Activated T-cell treated with anti-CD3 and anti-CD28 coated beads, Interleukin-2, amount 50 U/mL, for 72 hours (primary cell): Measurements from ENCODE around the gene SYNE4. TPM values are rescaled to one million over a fixed set of nuclear protein-coding genes. Genes with fewer than 3 reads are reported as not detected.
"Not testable (repeated sequence)": the region's sequence is repeated elsewhere in the genome, so short reads cannot be mapped to it uniquely, and the experiment has no call there.

ENCODE experiments used
- ATAC-seq, 2 donors: fragments of 150-1000 bp; cut with Tn5 transposase; replicated peaks in 1 of 2; 2 replicates each; pipeline ENCODE4 v1.10.0; 2021; ENCODE audit warnings: moderate library complexity in 2 of 2, mild to moderate bottlenecking in 1 of 2
- DNase-seq, 2 donors: peaks; one replicate each; pipeline ENCODE4 v3.0.0; 2021 to 2022; ENCODE audit warnings: mixed read lengths in 1 of 2
- H3K27ac Mint-ChIP-seq: one replicate; pipeline ENCODE4 v1.8.0; 2022; ENCODE audit warnings: mild to moderate bottlenecking, moderate library complexity, mixed read lengths
- H3K27me3 Mint-ChIP-seq: one replicate; pipeline ENCODE4 v1.8.0; 2022; ENCODE audit warnings: low read depth, mixed read lengths
- H3K36me3 Mint-ChIP-seq, 2 donors: one replicate each; pipeline ENCODE4 v1.8.0; 2022; ENCODE audit warnings: mixed read lengths in 2 of 2, mild to moderate bottlenecking in 1 of 2; ENCODE audit not compliant: insufficient read depth in 2 of 2
- H3K4me1 Mint-ChIP-seq: one replicate; pipeline ENCODE4 v1.8.0; 2022; ENCODE audit warnings: low read depth, mixed read lengths
- H3K4me3 Mint-ChIP-seq, 2 donors: one replicate each; pipeline ENCODE4 v1.8.0; 2022; ENCODE audit warnings: mild to moderate bottlenecking in 2 of 2, mixed read lengths in 2 of 2, moderate library complexity in 2 of 2
- H3K9me3 Mint-ChIP-seq, 2 donors: one replicate each; pipeline ENCODE4 v1.8.0; 2022; ENCODE audit warnings: mixed read lengths in 2 of 2
- total RNA-seq, 2 donors: library from RNA; stranded (reverse); gene quantifications; one replicate each; pipeline ENCODE4 v1.2.3, GENCODE V29; 2022

Gene SYNE4, protein sequence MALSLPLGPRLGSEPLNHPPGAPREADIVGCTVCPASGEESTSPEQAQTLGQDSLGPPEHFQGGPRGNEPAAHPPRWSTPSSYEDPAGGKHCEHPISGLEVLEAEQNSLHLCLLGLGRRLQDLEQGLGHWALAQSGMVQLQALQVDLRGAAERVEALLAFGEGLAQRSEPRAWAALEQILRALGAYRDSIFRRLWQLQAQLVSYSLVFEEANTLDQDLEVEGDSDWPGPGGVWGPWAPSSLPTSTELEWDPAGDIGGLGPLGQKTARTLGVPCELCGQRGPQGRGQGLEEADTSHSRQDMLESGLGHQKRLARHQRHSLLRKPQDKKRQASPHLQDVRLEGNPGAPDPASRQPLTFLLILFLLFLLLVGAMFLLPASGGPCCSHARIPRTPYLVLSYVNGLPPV
- 1 to 10 TPM; 3.3 to 4.8 TPM for total RNA-seq

DNA sequence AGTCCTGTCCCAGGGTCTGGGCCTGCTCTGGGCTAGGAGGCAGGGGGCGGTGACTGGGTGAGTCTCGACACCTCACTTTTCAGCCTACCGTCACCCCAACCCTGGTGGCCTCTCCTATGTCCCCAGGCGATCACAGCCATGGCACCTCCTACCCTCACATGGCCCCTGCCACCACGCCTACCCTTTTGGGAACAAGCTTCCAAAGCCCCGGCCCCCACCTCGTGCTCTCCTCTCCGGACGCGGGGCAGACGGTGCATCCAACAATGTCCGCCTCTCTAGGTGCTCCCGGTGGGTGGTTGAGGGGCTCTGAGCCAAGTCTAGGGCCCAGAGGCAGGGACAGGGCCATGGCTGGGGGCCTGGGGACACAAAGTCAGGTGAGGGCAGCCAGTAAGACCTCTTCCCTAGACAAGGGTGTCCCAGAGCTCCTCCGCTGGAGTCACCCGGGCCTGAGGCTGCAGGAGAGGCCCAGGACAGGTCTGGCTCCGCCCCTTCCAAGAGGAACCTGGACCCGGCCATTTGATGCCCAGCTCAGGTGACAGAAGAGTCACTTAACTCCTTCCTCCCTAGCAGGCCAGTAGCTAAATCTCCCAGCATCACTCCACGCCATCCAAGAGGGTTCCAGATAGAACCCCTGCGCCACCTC lies at the start of gene SYNE4:
Gene SYNE4 (minus strand): TSS at position 478 of the 643 bp plus-strand sequence. CDS start 132 bp downstream, at position 346.
- Mint-ChIP-seq H3K4me3 (peak within 1 kb of the TSS; percentile 40 to 62), H3K27me3 (no peaks in the 10 kb centered on the region), H3K36me3 (peaks cover 0 to 1% of the 10 kb centered on the region in 2 donors), H3K4me1 (peaks cover 29% of the 10 kb centered on the region), H3K27ac (no peak within 1 kb of the TSS), H3K9me3 (no peaks in the 10 kb centered on the region)
- ATAC-seq, result no peak
- no peak for DNase-seq

DNA sequence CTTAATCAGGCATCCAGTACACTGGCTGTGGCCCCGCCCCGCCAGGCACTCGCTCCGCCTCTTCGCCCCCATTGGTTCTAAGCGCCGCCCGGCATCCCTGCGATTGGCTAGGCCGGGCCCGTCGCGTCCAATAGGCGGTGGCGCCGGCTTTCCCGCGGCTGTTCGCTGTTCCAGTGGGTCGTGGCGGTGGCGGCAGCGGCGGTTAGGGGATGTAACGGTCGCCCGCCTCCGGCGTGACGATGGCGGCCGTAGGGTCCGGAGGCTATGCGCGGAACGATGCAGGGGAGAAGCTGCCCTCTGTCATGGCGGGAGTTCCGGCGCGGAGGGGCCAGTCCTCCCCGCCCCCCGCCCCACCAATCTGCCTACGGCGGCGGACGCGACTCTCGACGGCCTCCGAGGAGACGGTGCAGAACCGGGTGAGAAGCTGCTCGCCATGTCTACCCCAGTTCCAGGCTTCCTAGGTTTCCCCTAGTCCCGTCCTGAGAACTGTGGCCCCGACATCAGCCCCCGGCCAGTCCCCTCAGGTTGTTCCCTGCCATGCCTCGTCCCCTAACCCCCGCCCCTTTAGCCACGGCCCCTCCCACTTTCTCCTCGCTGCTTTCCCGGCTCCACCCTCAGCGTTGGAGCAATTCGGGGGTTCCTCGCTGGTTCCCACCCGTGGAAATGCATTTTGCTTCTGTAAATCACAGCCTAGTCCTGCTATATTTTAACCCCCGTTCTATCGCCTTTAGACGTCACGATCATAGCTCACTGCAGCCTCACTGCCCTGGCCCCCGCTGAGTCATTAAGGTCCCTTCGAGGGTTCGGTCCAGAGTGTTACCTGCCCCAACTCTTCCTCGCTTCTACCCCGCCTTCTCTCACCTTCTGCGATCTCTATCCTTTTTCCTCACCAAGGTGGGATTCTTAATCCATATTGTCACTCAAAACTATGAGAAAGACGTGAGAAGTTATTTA lies 46.4 kb upstream of the SYNE4 start, which contains the start of gene WDR62:
Gene WDR62 (plus strand): TSS at position 165 of the 954 bp plus-strand sequence. CDS start 75 bp downstream, at position 240.
- Mint-ChIP-seq H3K4me3 (peak within 1 kb of the TSS; percentile 92 to 94), H3K27ac (peak within 1 kb of the TSS; percentile 96)

DNA sequence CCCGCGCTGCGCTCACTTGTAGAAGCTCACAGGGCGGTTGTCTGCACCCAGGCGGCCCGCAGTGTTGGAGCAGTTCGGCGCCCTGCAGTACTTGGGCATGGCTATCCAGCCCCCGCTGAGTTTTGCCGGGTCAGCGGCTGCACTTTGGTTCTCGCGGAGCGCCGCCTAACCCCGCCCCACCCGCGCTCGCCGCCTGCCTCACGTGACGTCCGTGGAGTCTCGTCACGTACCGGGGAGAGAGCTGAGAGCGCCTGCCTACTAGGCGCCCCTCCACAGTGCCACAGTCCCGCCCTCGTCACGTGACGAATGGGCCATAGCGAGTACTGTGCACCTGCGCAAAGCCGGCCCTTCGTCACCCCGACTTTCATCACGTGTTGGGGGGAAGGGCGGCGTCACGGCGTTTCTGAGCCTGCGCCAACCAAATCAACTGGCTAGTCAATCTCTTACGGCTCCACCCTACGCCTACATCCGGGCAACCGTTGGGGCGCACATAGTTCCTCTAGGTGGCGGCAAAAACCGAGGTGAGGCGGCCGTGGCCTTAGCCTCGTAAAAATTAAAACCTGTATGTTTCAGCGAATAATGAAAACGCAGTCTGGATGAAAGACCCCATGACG lies 45.6 kb upstream of the SYNE4 start, which contains the start of gene THAP8:
Gene THAP8 (minus strand): TSS at position 167 of the 614 bp plus-strand sequence. CDS start 68 bp downstream, at position 99.
- ATAC-seq (peak; percentile 90 to 91), DNase-seq (peak; percentile 99 to 100)
- H3K4me1 Mint-ChIP-seq, result peaks cover 35% of the 10 kb centered on the region
- H3K4me3 Mint-ChIP-seq, result peak within 1 kb of the TSS; percentile 92 to 94
- no peaks in the 10 kb centered on the region for H3K9me3 Mint-ChIP-seq
- peaks cover 1 to 7% of the 10 kb centered on the region in 2 donors for H3K36me3 Mint-ChIP-seq
- no peaks in the 10 kb centered on the region for H3K27me3 Mint-ChIP-seq
- H3K27ac Mint-ChIP-seq, result peak within 1 kb of the TSS; percentile 96

More for the DNA sequence above, 46.4 kb upstream of the SYNE4 start, which contains the start of gene WDR62:
- Mint-ChIP-seq H3K4me1 (peaks cover 35% of the 10 kb centered on the region), H3K36me3 (peaks cover 1 to 14% of the 10 kb centered on the region in 2 donors), H3K27me3 (no peaks in the 10 kb centered on the region), H3K9me3 (no peaks in the 10 kb centered on the region)
- ATAC-seq (peak; percentile 77 to 79), DNase-seq (peak; percentile 97)

DNA sequence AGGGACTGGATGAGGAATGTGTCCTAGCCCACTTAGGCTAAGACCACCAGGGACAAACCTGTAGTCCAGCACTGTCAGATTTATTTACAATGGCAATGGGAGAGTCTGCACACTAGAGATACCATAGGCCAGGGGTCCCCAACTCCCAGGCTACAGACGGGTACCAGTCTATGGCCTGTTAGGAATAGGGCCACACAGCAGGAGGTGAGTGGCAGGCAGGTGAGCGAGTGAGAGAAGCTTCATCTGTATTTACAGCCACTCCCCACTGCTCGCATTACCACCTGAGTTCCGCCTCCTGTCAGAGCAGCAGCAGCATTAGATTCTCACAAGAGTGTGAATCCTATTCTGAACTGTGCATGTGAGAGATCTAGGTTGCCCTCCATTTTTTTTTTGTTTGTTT lies 43.0 kb upstream of the SYNE4 start:
- Mint-ChIP-seq H3K4me1 (peaks cover 31% of the 10 kb centered on the region), H3K4me3 (no peak overlapping the region), H3K36me3 (peaks cover 0 to 4% of the 10 kb centered on the region in 2 donors), H3K9me3 (no peaks in the 10 kb centered on the region), H3K27me3 (no peaks in the 10 kb centered on the region), H3K27ac (no peak overlapping the region)
- no peak for DNase-seq
- no peak for ATAC-seq

DNA sequence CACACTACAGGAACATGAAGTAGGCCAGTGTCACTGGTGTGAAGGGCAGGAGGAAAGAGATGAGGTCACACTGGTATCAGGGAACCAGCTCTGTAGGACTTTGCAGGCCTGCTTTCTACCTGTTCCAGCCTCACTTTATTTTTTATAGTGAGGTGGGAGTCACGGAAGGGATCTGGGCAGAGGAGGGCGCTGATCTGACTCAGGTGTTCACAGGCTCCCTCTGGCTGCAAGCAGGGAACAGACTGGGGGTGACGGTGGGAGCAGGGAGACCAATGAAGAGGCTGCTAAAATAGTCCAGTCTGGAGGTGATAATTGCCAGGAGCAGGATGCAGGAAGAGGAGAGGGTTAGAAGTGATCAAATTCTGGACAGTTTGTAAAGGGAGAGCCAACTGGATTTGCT lies 42.6 kb upstream of the SYNE4 start:
- Mint-ChIP-seq H3K27ac (no peak overlapping the region), H3K36me3 (peaks cover 0 to 4% of the 10 kb centered on the region in 2 donors), H3K4me1 (peaks cover 27% of the 10 kb centered on the region), H3K4me3 (no peak overlapping the region), H3K27me3 (no peaks in the 10 kb centered on the region), H3K9me3 (no peaks in the 10 kb centered on the region)
- ATAC-seq (no peak), DNase-seq (no peak)

DNA sequence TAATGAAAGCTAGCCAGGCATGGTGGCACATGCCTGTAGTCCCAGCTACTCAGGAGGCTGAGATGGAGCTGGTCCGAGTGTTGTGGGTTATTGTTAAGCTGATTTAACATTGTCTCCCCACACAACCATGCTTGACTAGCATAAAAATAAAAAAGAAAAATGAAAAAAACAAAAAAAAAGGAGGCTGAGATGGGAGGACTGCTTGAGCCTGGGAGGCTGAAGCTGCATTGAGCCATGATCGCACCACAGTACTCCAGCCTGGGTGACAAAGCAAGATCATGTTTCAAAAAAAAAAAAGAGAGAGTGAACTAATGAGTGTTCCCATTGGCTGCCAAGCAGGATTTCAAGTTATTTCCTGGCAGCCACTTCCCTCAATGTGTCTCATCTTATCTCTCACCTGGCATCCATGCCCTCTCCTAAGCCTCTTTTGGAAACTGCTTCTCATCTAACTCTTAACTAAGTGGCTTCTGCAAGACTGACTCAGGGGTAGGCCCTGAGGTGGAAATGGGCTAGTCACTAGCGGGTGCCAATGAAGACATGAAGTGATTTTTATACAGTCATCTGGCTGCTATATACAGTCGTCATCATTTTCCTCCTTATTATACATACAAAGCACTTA lies 40.6 kb upstream of the SYNE4 start:
- Mint-ChIP-seq H3K27me3 (no peaks in the 10 kb centered on the region), H3K27ac (no peak overlapping the region), H3K4me1 (peaks cover 15% of the 10 kb centered on the region), H3K36me3 (no peaks in the 10 kb centered on the region), H3K4me3 (no peak overlapping the region), H3K9me3 (no peaks in the 10 kb centered on the region)
- no peak for DNase-seq
- ATAC-seq, result no peak

DNA sequence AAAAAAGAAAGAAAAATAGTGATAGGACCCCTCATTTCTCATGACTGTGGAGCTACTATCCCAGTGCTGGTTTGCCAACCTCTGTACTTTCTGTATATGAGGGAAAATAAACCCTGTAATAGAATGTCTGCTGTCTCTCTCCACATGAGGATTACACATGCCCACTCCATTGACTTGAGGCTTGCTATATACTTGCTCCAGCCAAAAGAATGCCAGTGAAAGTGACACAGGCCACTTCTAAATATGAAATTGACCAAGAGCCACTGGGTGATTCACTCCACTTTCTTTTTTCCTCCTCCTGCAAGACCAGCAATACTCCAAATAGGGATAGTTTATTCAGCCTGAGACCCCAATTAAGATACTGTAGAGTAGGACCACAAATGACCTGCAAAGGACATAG lies 39.2 kb upstream of the SYNE4 start:
- no peak for ATAC-seq
- DNase-seq, result no peak
- H3K27me3 Mint-ChIP-seq, result no peaks in the 10 kb centered on the region
- no peaks in the 10 kb centered on the region for H3K9me3 Mint-ChIP-seq
- peaks cover 8% of the 10 kb centered on the region for H3K4me1 Mint-ChIP-seq
- no peak overlapping the region for H3K27ac Mint-ChIP-seq
- H3K36me3 Mint-ChIP-seq, result no peaks in the 10 kb centered on the region
- no peak overlapping the region for H3K4me3 Mint-ChIP-seq

DNA sequence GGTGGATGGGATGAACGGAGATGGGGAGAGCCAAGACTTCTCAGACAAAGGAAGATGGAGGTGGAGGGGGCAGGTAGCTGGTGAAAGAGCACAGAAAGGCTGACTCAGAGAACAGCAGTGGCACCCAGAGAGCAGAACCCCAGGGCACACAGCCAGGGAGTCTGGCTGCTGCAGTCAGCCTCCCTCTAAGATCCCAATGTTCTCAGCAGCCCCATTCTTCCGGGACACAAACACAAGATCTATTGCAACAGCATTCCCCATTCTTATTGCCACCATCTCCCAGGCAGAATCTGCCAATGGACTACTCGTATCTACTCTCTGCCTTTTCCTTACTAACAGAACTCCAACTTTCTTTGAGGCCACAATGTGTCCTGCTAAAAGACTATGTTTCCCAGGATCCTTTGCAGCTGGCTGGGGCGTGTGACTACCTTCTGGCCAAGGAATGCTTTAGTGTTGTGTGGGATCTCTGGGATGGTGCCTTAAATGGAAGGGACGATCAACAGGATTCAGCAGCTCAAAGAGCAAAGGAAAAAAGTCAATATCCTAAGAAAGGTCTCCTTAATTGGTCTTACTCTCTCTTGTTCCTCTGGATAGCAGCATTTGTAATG lies 37.9 kb upstream of the SYNE4 start:
- H3K9me3 Mint-ChIP-seq, result no peaks in the 10 kb centered on the region
- H3K36me3 Mint-ChIP-seq, result no peaks in the 10 kb centered on the region
- peaks cover 8% of the 10 kb centered on the region for H3K4me1 Mint-ChIP-seq
- H3K4me3 Mint-ChIP-seq, result no peak overlapping the region
- no peak for DNase-seq
- no peak overlapping the region for H3K27ac Mint-ChIP-seq
- no peak for ATAC-seq
- H3K27me3 Mint-ChIP-seq, result no peaks in the 10 kb centered on the region

DNA sequence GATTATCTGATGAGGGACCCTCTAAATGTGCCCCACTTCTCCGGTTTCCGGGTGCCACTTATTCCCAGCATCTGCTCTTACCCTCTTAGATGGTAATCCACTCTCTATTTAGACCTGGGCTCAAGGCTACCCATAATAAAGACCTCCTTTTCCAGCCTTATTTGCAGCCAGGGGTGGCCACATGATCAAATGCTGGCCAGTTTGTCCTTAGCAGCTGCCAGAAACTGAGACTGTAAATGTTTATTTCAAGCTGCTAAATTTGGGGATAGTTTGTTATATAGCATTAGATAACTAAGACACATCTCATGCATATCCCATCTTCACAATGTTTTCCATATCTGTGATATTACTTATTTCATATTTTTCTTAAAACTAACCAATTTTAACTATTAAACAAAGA lies 35.3 kb upstream of the SYNE4 start:
- no peaks in the 10 kb centered on the region for H3K9me3 Mint-ChIP-seq
- H3K4me3 Mint-ChIP-seq, result no peak overlapping the region
- ATAC-seq, result no peak
- H3K27me3 Mint-ChIP-seq, result no peaks in the 10 kb centered on the region
- no peak for DNase-seq
- no peaks in the 10 kb centered on the region for H3K4me1 Mint-ChIP-seq
- H3K27ac Mint-ChIP-seq, result no peak overlapping the region
- H3K36me3 Mint-ChIP-seq, result no peaks in the 10 kb centered on the region

DNA sequence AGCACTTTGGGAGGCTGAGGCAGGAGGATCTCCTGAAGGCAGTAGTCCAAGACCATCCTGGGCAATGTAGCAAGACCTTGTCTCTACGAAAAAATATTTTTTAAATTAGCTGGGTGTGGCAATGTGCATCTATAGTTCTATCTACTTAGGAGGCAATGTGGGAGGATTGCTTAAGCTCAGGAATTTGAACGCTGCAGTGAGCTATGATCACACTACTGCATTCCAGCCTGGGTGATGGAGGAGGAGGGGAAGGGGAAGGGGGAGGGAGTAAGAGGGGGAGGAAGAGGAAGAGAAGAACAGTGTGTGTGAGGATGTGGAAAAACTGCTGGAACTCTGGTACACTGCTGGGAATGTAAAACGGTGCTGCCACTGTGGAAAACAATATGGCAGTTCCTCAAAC lies 33.2 kb upstream of the SYNE4 start:
- H3K9me3 Mint-ChIP-seq, result no peaks in the 10 kb centered on the region
- ATAC-seq (no peak), DNase-seq (no peak)
- no peaks in the 10 kb centered on the region for H3K36me3 Mint-ChIP-seq
- H3K4me3 Mint-ChIP-seq, result no peak overlapping the region
- peaks cover 6% of the 10 kb centered on the region for H3K4me1 Mint-ChIP-seq
- no peak overlapping the region for H3K27ac Mint-ChIP-seq
- no peaks in the 10 kb centered on the region for H3K27me3 Mint-ChIP-seq

DNA sequence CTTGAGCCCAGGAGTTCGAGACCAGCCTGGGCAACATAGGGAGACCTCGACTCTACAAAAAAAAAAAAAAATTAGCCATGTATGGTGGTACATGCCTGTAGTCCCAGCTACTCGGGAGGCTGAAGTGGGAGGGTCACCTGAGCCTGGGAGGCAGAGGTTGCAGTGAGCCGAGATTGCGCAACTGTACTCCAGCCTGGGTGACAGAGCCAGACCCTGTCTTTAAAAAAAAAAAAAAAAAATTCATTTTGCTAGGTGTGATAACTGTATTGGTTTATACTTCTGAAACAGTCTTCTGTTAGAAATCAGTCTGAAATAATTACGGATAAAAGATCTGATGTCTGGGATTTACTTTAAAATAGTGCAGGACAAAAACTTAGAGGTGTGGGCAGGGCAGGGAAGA lies 32.5 kb upstream of the SYNE4 start:
- not testable (repeated sequence) for H3K9me3 Mint-ChIP-seq, DNase-seq, H3K27me3 Mint-ChIP-seq, H3K4me3 Mint-ChIP-seq, H3K27ac Mint-ChIP-seq, H3K4me1 Mint-ChIP-seq, ATAC-seq, H3K36me3 Mint-ChIP-seq

DNA sequence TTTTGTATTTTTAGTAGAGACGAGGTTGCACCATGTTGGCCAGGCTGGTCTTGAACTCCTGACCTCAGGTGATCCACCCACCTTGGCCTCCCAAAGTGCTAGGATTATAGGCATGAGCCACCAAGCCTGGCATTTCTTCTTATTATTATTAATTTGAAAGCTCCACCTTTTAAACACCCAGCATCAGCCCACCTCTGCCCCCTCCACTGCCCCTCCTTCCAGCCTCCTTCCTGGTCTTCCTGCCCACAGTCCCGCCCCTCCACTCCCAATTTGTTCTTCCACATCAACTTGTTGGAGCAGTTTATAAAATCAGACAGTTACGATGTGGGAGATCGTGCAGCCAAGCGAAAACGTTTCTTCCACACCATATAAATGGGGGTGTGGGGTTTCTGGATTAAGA lies 31.9 kb upstream of the SYNE4 start:
- Mint-ChIP-seq H3K27me3 (no peaks in the 10 kb centered on the region), H3K4me1 (peaks cover 15% of the 10 kb centered on the region), H3K9me3 (no peaks in the 10 kb centered on the region), H3K36me3 (peaks cover 0 to 2% of the 10 kb centered on the region in 2 donors), H3K27ac (no peak overlapping the region), H3K4me3 (no peak overlapping the region)
- ATAC-seq (no peak), DNase-seq (no peak)
